ENCODE measurements around the gene ZHX3.

- TF ChIP-seq CTCF (IDR thresholded peaks at IDR 0.05) (no peak), POLR2A (IDR thresholded peaks at IDR 0.05) (no peak)
Measured at GRCh38 chr20:41147767-41148191, 169.8 kb downstream of the ZHX3 start.
